HTR-8/SVneo (cell line): Measurements from ENCODE around the gene HAUS7.
"Not testable (repeated sequence)": the region's sequence is repeated elsewhere in the genome, so short reads cannot be mapped to it uniquely, and the experiment has no call there.

Experiments
- DNase-seq: peaks from one replicate; pipeline ENCODE4 v3.0.0; 2011; ENCODE audit warnings: low spot score, mixed read lengths; ENCODE audit not compliant: insufficient read length
- FAIRE-seq: peaks from 2 replicates; lab custom pipeline; 2011; peaks lifted over from hg19 to GRCh38; lab: Jason Lieb, UNC

The HAUS7 gene

DNA sequence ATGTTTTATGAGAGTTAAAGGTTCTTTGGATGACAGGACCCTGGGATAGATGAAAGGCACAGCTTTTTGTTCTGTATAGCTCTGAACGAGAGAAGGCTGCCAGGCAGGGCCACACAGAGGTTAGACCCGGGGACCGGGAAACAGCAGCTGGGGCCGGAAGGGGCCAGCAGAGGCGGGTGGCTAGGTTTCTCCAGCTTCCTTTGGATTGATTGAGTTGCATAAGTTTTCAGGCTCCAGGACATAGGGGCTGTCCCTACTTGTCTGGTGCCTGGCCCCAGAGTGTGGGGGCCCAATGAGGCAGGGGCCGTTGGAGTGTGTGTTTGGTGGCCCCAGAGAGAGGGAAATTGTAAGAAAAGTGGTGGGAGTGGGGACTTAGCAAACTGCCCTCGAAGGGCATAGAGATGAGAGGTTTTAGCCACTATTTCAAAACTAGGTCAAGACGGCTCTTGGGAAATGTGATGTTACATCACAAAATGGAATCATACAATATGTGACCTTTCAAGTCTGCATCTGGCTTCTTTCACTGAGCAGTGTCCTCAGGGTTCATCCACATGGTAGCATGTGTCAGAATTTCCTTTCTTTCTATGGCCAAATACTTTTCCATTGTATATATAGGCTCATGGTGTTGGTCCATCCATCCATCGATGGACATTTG lies 55.4 kb downstream of the HAUS7 start:
- DNase-seq (no peak), FAIRE-seq (no peak)

DNA sequence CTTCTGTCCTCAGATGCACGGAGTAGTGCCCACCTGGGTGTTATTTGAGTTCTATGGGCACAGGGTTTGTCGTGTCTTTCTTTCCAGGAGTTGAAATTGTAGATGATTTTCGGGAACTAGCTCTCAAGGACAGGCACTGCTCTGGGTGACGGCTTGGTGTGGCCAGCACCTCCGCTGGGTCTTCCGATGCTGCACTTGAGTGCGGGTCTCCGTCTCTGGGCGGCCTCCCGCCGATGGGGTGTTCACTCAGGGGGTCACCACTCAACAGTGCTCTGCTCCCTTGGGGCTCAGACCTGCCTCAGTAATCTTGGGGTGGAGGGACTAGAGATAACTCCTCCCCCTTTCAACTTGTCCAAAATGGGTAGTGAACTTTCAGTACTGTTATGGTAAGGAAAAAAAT lies 56.6 kb downstream of the HAUS7 start:
- DNase-seq (no peak), FAIRE-seq (no peak)

DNA sequence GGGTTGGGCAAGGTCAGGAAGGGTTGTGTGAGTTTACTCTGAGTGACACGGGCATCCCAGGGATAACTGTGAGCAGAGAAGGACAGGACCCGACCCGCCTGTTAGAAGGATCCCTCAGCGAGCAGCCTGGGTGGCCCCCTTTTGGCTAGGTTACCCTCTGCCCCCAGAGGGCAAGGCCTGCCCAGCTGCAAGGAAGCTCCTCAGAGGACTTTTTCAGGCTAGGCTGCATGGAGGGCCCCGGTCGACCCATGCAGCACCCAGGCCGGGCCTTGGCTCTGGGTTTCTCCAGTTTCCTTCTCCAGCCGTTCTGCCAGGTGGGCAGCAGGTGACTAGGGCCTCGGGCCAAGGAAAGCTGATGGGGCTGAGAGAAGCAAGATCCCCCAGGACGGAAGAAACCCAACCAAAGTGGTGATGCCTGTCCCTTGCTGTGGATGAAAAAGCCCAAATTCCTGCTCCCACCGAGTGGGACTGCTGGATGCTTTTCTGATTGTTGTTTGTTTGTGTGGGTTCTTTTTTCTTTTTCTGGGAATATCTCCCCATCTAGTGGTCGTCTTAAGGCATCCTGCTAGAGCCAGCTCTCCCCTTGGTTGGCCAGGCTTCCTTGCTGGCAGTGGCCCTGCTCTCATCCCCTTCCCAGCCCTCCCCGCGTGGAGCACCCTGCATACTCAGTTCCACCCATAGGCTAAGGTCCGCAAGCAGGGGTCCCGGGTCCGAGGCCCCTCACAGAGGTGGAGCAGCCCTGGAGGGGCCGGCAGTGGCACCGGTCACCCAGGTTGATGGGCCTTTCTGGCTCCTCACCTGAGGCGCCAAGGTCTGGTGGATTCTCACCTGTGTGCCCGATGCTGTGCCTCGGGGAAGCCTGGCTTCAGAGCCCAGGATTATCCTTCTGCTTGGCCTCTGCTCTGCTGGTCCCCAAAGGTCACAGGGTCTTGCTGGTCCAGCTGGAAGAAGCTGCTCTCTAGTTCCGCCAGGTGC lies 57.3 kb downstream of the HAUS7 start:
- peak; percentile 10 for DNase-seq
- no peak for FAIRE-seq

DNA sequence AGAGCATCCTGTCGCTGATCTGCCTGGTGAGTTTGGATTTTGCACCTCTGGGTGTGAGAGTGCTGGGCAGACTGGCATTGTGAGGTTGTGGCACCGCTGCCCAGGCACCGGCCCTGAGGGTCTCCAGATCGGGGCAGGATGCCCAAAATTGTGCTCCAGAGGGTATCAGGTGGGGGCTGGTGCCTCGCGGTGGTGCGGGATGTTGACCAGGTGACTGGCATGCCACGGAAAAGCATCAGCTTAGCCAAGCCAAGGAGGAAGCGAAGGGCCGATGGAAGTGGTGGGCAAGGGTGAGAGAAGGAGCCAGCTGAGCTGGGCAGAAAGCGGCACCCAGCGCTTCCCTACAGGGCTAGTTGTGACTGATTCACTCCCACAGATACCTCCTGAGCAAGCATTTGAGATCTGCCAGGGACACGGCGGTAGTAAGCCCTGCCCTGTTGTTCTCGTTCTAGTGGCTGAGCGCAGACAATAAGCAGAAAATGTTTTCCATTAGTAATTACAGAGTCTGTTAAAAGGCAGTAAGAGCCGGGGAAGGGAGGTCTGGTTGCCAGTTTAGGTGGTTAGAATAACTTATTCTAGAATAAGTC lies 58.3 kb downstream of the HAUS7 start:
- FAIRE-seq (no peak), DNase-seq (no peak)

DNA sequence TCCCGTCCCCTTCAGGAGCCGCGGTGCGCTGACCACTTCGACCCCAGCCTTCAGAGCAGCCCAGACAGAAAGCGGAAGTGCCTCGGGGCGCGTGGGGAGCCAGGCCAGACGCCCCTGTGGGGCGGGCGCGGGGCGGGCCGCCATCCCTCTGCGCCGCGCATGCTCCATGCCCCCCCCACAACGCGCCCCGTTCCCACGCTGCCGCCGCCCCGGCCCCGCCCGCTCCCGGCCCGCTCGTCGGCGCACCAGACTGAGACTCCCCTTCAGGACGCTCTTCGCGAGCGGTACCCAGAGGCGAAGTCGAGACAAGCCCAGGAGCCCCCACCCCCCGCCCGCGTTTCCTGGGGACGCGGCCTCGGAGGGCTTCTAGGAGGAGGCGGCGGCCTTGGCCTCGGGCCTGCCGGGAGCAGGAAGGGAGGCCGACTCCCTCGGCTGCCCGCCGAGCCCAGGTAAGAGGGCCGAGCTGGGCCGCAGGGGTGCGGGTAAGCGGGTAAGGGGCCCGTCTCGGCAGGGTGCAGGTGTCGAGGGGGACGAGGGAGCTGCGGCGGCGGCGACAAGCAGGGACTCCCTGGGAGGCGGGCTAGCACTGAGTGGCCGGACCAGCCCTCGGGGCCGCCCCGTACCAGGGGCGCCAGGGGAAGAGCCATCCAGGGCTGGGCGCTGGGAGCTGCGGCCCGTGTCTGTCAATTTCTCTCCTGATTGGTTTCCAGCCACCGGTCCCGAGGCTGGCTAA lies 59.0 kb downstream of the HAUS7 start, which contains the start of gene ZFP92:
Gene ZFP92, plus strand, starts transcription at position 218 of the 733 bp plus-strand sequence. CDS start 6,851 bp downstream, outside the sequence.
- FAIRE-seq (no peak), DNase-seq (peak; percentile 5)

DNA sequence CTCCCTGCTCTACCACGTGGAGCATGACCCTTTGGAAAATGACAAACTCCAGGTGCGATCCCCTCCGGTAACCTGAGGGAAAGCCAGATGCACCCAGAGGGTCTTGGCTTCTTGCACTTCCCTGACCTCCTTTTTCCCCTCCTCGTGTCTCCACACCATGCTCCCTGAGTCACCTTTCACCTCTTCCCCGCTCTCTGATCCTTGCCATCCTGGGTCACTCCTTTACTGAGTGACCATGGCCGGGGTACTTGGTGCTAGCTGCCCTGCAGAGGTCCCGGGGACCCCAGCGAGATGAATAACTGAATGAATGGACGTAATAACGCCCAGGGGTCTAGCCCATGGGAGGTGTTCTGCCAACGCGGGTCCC lies 59.5 kb downstream of the HAUS7 start:
- DNase-seq (no peak), FAIRE-seq (no peak)

DNA sequence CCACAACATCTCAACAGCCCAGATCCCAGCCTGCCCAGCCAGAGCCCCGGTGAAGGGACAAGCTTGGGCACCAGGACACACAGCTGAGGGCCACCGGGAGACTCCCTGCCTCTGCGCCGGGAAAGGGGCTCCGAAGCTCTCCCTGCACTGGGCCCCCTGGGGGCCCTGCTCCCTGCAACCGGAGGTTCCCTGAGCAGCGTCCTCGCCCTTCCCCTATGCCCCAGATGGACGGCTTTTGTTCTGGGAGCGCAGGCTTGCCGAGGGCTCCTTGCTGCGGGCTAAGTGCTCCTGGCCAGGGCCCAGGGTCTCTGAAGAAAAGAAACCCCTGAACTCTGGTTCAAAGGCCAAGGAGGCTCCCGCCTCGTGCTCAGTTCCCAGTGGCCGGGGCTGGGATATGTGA lies 60.0 kb downstream of the HAUS7 start:
- FAIRE-seq: no peak
- no peak for DNase-seq

DNA sequence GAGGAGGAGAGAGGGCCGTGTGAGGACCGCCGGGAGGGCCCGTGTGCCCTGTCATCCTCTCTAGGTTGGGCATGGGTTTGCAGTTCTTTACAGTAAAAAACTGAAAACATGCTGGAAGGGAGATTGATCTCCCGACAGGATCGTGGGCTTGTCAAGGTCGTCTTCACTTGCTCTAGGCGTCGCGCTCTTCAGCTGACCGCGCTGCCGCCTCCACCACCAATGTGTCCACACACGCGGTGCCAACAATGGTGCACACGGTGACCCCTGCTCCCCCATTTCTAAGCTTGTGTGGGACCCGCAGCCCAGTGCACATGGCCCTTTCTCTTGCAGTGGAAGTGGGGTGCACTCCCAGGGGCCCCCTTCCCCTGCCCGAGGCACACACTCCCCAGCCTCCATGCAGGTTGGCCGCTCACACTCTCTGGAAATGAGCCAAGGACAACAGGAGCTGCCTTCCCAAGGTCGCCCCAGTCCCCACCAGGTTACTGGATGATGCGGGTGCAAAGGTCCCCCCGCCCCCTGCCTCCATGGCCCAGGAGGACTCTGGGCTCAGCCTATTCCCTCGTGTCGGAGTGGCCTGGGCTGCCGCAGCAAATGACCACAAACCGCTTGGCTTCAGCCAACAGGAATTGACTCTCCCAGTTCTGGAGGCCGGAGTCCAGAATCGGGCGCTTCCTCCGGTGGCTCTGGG lies 60.8 kb downstream of the HAUS7 start:
- DNase-seq (no peak), FAIRE-seq (no peak)

DNA sequence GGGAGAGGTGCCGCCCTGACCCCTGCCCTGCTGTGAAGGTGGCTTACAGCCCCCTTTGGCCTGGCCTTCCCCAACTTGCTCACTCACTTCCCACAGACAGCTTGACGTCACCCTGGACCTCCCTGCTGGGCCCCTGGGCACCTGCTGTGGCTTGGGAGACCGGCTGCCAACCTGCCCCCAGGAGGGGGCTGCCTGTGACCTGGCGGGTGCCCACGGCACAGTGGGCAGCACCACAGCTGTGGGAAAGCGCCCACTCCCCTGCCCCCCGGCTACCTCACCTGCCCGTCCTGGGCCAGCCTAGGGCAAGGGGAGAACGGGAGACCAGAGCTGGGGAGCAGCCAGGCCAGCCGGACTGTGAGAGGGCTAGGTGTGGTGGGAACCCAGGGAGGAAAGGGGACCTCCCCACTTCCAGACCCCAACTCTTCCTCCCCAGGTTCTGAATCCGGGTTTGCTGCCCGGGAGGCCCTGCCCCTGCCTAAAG lies 61.5 kb downstream of the HAUS7 start:
- no peak for FAIRE-seq
- no peak for DNase-seq

DNA sequence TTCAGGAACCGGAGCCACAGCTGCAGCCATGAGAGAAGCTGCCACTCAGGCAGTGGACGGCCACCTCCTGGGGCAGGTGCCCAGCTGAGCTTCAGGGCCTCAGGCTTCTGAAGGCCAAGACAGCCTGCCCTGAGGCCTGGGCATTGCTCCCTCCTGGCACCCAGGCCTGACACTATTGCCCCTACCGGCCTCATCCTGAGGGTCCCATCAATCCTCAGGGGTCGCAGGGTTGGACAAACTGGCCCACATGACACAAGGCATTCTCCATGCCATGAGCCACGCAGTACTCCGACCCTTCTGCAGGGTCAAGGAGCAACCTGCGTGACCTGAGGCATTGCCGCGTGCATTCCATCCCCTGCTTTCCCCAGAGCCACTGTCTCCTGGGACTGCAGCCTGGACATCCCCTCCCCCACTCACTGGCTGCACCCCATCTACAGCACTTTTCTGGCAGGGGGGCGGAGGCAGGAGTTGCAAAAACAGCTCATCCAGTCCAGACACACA lies 62.1 kb downstream of the HAUS7 start:
- FAIRE-seq: no peak

DNA sequence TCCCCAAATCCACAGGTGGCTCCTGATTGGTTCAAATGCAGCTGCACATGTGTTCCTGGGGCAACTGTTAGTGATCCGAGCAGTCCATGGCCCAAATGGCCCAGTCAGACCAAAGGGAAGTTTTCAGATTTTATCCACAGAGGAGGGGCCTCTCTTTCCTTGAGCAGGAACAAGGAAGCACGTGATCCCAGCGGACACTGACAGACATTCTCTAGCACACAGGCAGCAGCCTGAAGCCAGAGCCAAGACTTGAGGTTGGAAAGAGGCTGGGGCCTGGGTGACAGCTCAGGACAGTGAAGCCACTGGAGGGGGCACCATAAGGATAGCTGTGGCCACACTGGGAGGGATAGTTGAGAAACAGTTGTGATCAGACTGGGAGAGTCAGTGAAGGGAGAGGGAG lies 62.6 kb downstream of the HAUS7 start:
- FAIRE-seq: no peak
- DNase-seq: no peak

More for the DNA sequence above, 62.1 kb downstream of the HAUS7 start:
- no peak for DNase-seq

DNA sequence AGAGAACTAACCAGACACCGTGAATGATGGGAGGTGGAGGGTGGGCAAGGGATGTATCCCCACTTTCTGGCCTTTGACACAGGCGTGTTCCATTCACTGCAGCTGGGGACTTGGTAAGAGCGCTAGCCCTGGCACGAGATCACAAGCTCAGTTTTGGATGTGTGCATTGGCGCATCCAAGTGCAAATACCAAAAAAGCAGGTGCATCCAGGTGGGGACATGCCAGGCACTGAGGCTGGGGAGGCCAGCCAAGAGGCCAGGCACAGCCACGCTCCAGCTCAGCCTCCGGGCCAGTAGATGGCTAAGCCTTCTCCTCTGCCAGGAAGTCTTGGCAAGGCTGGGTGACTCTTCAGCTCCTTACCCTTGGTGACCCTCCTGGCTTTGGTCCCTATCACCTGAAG lies 63.5 kb downstream of the HAUS7 start:
- no peak for FAIRE-seq
- DNase-seq: no peak

DNA sequence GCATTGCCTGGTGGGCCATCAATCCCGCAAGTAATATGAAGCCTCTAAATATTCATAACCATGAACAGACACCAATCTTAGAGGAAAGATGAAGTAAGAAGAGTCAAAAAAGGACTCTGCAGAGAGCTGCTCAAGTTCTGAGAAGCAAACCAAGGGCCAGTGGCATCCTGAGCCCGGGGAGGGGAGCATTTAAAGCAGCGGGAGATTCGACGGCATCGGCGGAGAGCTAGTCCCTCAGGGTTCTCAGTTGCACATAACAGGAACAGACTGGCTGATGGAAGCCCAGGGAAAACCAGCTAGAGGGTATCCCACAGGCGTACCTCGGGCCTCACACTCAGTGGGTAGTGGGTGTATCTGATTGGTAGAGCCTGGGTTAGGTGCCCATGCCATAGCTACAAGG lies 64.4 kb downstream of the HAUS7 start:
- FAIRE-seq: no peak

DNA sequence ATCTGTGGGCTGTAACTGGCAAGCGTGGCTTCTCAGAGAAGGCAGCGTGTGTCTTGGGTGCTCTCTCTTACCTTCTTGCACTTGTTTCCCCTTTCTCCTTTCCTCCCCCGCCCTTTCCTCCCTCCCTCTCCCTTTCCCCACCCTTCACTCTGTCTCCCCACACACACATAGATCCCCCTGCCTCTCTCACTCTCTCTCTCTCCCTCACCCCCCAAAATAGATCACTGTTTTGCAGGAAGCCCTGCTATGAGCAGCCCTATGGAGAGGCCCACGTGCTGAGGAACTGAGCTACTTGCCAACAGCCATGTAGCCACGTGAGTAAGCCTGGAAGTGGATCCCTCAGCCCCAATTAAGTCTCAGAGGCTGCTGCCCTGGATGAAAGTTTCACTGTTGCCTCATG lies 65.0 kb downstream of the HAUS7 start:
- DNase-seq (no peak), FAIRE-seq (no peak)

More for the DNA sequence above, 64.4 kb downstream of the HAUS7 start:
- no peak for DNase-seq

DNA sequence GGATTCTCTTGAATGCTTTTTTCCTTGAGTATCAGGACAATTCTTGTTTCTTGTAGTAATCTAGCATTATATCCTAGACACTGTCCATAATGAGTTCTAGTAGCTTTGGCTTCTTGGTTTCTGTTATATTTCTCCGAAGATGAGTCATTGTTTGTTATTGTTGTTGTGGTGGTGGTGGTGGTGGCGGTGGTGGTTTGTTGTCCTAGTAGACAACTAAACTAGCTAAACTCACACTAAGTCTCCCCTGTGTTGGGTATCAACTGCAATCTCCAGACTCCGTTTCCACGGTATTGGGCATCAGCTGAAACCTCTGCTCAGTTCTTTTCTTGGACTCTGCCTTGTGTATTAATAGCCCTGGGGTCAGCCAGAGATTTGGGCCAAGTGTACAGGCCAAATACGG lies 66.0 kb downstream of the HAUS7 start:
- not testable (repeated sequence) for FAIRE-seq, DNase-seq

DNA sequence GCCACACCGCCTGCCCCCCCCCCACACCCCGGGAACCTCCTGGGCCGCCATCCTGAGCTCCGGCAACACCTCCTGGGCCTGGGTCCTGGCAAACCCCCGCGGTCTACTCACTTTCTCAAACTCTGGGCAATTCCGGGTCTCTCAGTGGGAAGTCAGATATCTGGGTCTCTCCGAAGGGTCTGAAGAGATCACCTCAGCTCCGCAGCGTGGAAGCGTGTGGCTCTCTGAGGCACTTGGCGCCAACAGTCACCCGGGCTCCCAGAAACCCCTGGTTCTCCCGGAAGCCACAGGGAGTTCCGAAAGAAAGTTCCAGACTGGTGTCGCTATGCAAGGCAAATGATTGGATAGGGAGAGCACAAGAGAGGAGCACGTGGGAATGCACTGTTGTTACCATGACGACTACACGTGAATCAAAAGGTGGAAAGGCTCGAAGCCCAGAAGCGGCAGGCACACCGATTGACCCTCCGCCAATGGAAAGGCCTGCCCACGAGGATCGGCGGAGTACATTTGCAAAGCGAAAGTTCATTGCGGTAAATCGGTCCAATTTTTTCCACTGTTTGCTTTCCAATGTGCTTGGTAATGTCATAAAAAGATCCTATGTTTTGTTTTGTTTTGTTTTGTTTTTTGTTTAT lies 69.1 kb downstream of the HAUS7 start, which contains the start of gene PNMA6E:
Gene PNMA6E, minus strand, starts transcription at position 218 of the 632 bp plus-strand sequence. CDS start 2,501 bp downstream, outside the sequence.
- FAIRE-seq: no peak

DNA sequence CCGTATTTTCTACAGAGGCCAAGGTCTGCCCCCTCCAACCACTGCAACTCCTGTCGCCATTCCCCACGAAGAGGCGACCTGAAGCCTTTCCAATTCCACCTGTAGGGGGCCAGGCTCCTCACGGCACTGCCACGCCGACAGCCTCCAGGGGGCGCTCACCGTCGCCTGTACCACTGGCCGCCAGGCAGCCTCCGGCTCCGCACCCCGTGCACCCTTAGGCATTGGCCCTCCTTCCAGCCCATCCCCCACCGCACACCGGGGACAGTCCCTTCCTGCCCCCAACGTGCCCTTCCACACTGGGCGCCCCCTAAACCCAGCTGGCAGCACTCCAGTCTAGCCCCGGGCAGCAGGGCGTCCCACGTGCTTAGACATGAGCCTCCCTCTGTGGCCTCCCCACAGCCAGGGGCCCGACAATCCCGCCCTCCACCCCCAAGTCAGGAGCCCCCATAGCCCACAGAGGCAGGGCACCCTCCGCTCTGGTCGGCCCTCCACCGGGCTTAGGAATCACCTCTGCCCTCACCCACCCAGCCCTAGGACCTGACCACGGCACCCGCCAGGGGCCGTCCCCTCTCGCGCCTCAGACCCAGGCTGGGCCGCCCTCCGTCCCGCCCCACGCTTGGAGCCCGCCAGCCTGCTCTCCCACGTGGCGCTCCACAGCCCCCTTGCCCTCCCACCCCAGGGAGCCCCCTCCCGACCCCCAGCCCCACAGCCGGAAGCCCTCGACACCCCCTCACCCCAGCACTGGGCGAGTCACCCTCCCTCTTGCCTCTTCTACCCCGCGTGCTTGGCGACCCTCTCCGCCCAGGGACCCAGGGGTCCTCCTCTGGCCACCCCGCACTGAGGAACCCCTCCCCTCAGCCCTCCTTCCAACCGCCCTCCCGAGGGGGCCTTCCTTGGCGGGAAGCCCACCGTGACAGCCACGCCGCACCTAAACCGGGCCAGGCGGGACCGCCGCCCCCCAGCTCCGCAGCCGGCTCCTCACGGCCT lies 69.9 kb downstream of the HAUS7 start:
- FAIRE-seq (no peak), DNase-seq (peak; percentile 5)

More for the DNA sequence above, 69.1 kb downstream of the HAUS7 start, which contains the start of gene PNMA6E:
- DNase-seq: no peak
